GM12892 (cell line): ENCODE data around the gene ABLIM2.

Experiments used
- POLR2A ChIP-seq: IDR thresholded peaks from 2 replicates; pipeline ENCODE4 v1.6.1; 2011; ENCODE audit warnings: low read depth, low read length, control low read depth
- POLR2AphosphoS5 ChIP-seq: IDR thresholded peaks from 2 replicates; pipeline ENCODE4 v1.6.1; 2011; ENCODE audit warnings: low read depth, low read length, control low read depth
- TAF1 ChIP-seq: IDR thresholded peaks from 2 replicates; pipeline ENCODE4 v1.6.1; 2011; ENCODE audit warnings: low read depth, mild to moderate bottlenecking, control low read depth, low read length, borderline replicate concordance

- TF ChIP-seq POLR2AphosphoS5 (no peak), POLR2A (no peak), TAF1 (no peak)
Observed at GRCh38 chr4:8028884-8029568, 129.6 kb downstream of the ABLIM2 start.
